Raji (cell line): ENCODE measurements around the gene ELOVL7.

ENCODE experiments used
- POLR2A ChIP-seq: IDR thresholded peaks from 2 replicates; pipeline ENCODE4 v1.6.1; 2011; ENCODE audit warnings: low read depth, low read length, control low read depth; ENCODE audit not compliant: insufficient read depth

Gene ELOVL7

GRCh38 chr5:60765019-60765709 is 78.9 kb downstream of the ELOVL7 start:
- TF ChIP-seq POLR2A: no peak

- no peak for TF ChIP-seq POLR2A
Observed at GRCh38 chr5:60763061-60763460, 81.0 kb downstream of the ELOVL7 start.

GRCh38 chr5:60754495-60754894 is 89.6 kb downstream of the ELOVL7 start:
- TF ChIP-seq POLR2A: no peak

GRCh38 chr5:60744682-60745081 is 99.4 kb downstream of the ELOVL7 start:
- TF ChIP-seq POLR2A: no peak

- no peak for TF ChIP-seq POLR2A
Observed at GRCh38 chr5:60743511-60744314, 100.4 kb downstream of the ELOVL7 start.

GRCh38 chr5:60740322-60740721 is 103.7 kb downstream of the ELOVL7 start:
- no peak for TF ChIP-seq POLR2A

- no peak for TF ChIP-seq POLR2A
Observed at GRCh38 chr5:60738933-60739332, 105.1 kb downstream of the ELOVL7 start.

GRCh38 chr5:60738461-60738860 is 105.6 kb downstream of the ELOVL7 start:
- no peak for TF ChIP-seq POLR2A

GRCh38 chr5:60727033-60727679 is 116.9 kb downstream of the ELOVL7 start:
- TF ChIP-seq POLR2A: no peak

GRCh38 chr5:60724126-60724525 is 119.9 kb downstream of the ELOVL7 start:
- no peak for TF ChIP-seq POLR2A

GRCh38 chr5:60722416-60722815 is 121.7 kb downstream of the ELOVL7 start:
- TF ChIP-seq POLR2A: no peak

GRCh38 chr5:60719329-60719728 is 124.7 kb downstream of the ELOVL7 start:
- no peak for TF ChIP-seq POLR2A

GRCh38 chr5:60718166-60718892 is 125.7 kb downstream of the ELOVL7 start:
- TF ChIP-seq POLR2A: no peak

- no peak for TF ChIP-seq POLR2A
Observed at GRCh38 chr5:60712950-60713349, 131.1 kb downstream of the ELOVL7 start.

- TF ChIP-seq POLR2A: no peak
Observed at GRCh38 chr5:60710362-60710761, 133.7 kb downstream of the ELOVL7 start.
